Measurements from ENCODE around the gene ALDH1A3. TPM values are rescaled to one million over a fixed set of nuclear protein-coding genes. Genes with fewer than 3 reads are reported as not detected.

ALDH1A3 gene
- total and polyA plus RNA-seq, 2 of the 13 experiments (the other 11 are each of a cell fraction or from before 2014, with no cell fraction given), result not detected

DNA sequence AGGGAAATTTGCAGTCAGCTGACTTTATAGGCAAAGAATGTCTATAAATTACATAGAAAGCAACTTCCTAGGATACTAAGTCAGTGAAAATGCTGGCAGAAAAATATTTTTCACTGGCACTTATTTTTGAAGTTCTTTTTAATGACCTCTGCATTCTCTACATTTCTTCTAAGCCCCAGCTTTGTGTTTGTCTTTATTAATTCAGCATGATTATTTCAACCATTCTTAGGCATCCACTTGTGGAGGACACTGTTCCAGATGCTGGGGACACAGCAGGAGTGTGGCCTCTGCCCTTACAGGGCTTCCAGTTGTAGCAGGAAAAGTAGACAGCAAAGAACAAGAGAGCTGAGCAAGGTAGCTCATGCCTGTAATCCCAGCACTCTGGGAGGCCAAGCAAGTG, 54.5 kb downstream of the ALDH1A3 start:
- CTCF ChIA-PET (ENCODE audit: low intra/inter-chr PET ratio, low total read pairs), result no interaction called here
- DNase-seq (ENCODE audit: low spot score) (no peak), ATAC-seq (no peak), FAIRE-seq (no peak)
- Histone ChIP-seq H4K20me1 (ENCODE audit: insufficient read depth, low read length) (no peaks in the 10 kb centered on the region), H3K79me2 (ENCODE audit: insufficient read depth, low read length) (no peaks in the 10 kb centered on the region), H2AFZ (ENCODE audit: low read length) (no peak overlapping the region), H3K27ac (ENCODE audit: extremely low read length, insufficient read depth, low read length) (no peak overlapping the region), H3K36me3 (replicated peaks in 1 of 2; ENCODE audit: control insufficient read depth in 1 of 2, insufficient read depth in 2 of 2, low read length in 2 of 2) (no peaks in the 10 kb centered on the region), H3K9ac (ENCODE audit: insufficient read depth, low read depth, low read length) (no peak overlapping the region), H3K4me3 (replicated peaks in 1 of 3; ENCODE audit: insufficient read depth in 1 of 3, low read depth in 2 of 3, low read length in 3 of 3) (no peak overlapping the region), H3K27me3 (ENCODE audit: control insufficient read depth in 1 of 2, insufficient read depth in 2 of 2, low read length in 2 of 2) (peaks cover 0 to 33% of the 10 kb centered on the region in 2 experiments; a peak in 3 of 5 replicates), H3K4me2 (ENCODE audit: low read depth, low read length) (no peak overlapping the region), H3K9me3 (ENCODE audit: low read length) (no peaks in the 10 kb centered on the region), H3K4me1 (ENCODE audit: insufficient read depth, low read length) (no peaks in the 10 kb centered on the region)
- intact Hi-C loops (cut with micrococcal nuclease; ENCODE audit: unreplicated experiment) (no loop called here), in situ Hi-C loops (cut with HindIII; ENCODE audit: extremely low pct_ligation_motif_present, low pct_unique_long_range_greater_than_20kb) (no loop called here)
- POLR2A ChIA-PET, result no interaction called here
- BruUV-seq (replicated peaks), result no TSS peak
- no peak for TF ChIP-seq ZNF17 (CRISPR knock-in tag; IDR thresholded peaks at IDR 0.05)
- no peak for TF ChIP-seq ZNF607 (CRISPR knock-in tag; IDR thresholded peaks at IDR 0.05; ENCODE audit: borderline replicate concordance)
- TF ChIP-seq U2AF1 (optimal IDR thresholded peaks at IDR 0.05; ENCODE audit: low read depth, low read length), result no peak
- TF ChIP-seq ZBTB1 (CRISPR knock-in tag; IDR thresholded peaks at IDR 0.05; ENCODE audit: borderline replicate concordance), result no peak
- TF ChIP-seq ZNF83 (CRISPR knock-in tag; IDR thresholded peaks at IDR 0.05; ENCODE audit: borderline replicate concordance), result no peak
- no peak for TF ChIP-seq BRCA1 (CRISPR knock-in tag; IDR thresholded peaks at IDR 0.05)
- no peak for TF ChIP-seq STAG1 (CRISPR knock-in tag; IDR thresholded peaks at IDR 0.05)
- TF ChIP-seq ZNF644 (CRISPR knock-in tag; IDR thresholded peaks at IDR 0.05; ENCODE audit: low read depth), result no peak
- TF ChIP-seq ZBTB34 (CRISPR knock-in tag; IDR thresholded peaks at IDR 0.05), result no peak
- TF ChIP-seq, protein P1, sequence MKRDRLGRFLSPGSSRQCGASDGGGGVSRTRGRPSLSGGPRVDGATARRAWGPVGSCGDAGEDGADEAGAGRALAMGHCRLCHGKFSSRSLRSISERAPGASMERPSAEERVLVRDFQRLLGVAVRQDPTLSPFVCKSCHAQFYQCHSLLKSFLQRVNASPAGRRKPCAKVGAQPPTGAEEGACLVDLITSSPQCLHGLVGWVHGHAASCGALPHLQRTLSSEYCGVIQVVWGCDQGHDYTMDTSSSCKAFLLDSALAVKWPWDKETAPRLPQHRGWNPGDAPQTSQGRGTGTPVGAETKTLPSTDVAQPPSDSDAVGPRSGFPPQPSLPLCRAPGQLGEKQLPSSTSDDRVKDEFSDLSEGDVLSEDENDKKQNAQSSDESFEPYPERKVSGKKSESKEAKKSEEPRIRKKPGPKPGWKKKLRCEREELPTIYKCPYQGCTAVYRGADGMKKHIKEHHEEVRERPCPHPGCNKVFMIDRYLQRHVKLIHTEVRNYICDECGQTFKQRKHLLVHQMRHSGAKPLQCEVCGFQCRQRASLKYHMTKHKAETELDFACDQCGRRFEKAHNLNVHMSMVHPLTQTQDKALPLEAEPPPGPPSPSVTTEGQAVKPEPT (CRISPR knock-in tag; IDR thresholded peaks at IDR 0.05; ENCODE audit: low read depth), result no peak
- no peak for TF ChIP-seq NBN (conservative IDR thresholded peaks at IDR 0.05)
- no peak for TF ChIP-seq ZSCAN12 (CRISPR knock-in tag; IDR thresholded peaks at IDR 0.05)
- TF ChIP-seq KLF16 (CRISPR knock-in tag; IDR thresholded peaks at IDR 0.05), result no peak
- no peak for TF ChIP-seq RORA (CRISPR knock-in tag; IDR thresholded peaks at IDR 0.05)
- TF ChIP-seq, protein P2, sequence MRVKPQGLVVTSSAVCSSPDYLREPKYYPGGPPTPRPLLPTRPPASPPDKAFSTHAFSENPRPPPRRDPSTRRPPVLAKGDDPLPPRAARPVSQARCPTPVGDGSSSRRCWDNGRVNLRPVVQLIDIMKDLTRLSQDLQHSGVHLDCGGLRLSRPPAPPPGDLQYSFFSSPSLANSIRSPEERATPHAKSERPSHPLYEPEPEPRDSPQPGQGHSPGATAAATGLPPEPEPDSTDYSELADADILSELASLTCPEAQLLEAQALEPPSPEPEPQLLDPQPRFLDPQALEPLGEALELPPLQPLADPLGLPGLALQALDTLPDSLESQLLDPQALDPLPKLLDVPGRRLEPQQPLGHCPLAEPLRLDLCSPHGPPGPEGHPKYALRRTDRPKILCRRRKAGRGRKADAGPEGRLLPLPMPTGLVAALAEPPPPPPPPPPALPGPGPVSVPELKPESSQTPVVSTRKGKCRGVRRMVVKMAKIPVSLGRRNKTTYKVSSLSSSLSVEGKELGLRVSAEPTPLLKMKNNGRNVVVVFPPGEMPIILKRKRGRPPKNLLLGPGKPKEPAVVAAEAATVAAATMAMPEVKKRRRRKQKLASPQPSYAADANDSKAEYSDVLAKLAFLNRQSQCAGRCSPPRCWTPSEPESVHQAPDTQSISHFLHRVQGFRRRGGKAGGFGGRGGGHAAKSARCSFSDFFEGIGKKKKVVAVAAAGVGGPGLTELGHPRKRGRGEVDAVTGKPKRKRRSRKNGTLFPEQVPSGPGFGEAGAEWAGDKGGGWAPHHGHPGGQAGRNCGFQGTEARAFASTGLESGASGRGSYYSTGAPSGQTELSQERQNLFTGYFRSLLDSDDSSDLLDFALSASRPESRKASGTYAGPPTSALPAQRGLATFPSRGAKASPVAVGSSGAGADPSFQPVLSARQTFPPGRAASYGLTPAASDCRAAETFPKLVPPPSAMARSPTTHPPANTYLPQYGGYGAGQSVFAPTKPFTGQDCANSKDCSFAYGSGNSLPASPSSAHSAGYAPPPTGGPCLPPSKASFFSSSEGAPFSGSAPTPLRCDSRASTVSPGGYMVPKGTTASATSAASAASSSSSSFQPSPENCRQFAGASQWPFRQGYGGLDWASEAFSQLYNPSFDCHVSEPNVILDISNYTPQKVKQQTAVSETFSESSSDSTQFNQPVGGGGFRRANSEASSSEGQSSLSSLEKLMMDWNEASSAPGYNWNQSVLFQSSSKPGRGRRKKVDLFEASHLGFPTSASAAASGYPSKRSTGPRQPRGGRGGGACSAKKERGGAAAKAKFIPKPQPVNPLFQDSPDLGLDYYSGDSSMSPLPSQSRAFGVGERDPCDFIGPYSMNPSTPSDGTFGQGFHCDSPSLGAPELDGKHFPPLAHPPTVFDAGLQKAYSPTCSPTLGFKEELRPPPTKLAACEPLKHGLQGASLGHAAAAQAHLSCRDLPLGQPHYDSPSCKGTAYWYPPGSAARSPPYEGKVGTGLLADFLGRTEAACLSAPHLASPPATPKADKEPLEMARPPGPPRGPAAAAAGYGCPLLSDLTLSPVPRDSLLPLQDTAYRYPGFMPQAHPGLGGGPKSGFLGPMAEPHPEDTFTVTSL (CRISPR knock-in tag; IDR thresholded peaks at IDR 0.05; ENCODE audit: borderline replicate concordance), result no peak
- no peak for TF ChIP-seq ZNF34 (CRISPR knock-in tag; IDR thresholded peaks at IDR 0.05; ENCODE audit: borderline replicate concordance)
